B cell (primary cell): ENCODE data around the gene PIGC. TPM values are rescaled to one million over a fixed set of nuclear protein-coding genes. Genes with fewer than 3 reads are reported as not detected.

ENCODE experiments used
- ATAC-seq: fragments of 200-7000 bp; cut with Tn5 transposase; one replicate; pipeline ENCODE4 v1.10.0; 2021; ENCODE audit warnings: low read depth, mild to moderate bottlenecking, moderate number of reproducible peaks, moderate library complexity
- CTCF ChIA-PET: fragments of 350-600 bp; sonication (Branson Sonifier 250); formaldehyde crosslinking; loops from one replicate; lab custom pipeline; 2021; ENCODE audit warnings: antibody characterized with exemption, inconsistent platforms; lab: Charles Lee
- POLR2A ChIA-PET: fragments of 350-600 bp; sonication (Branson Sonifier 250); formaldehyde crosslinking; loops from one replicate; lab custom pipeline; 2021; ENCODE audit warnings: antibody characterized with exemption; lab: Charles Lee
- DNase-seq: peaks from one replicate; pipeline ENCODE4 v3.0.0; 2013
- H2AFZ ChIP-seq: 2 replicates; pipeline ENCODE4 v1.6.1; 2012; ENCODE audit warnings: mild to moderate bottlenecking, low read depth, low read length; ENCODE audit not compliant: insufficient read depth, poor library complexity, severe bottlenecking
- H3K27ac ChIP-seq, 2 donors: 1 replicate in 1 of 2; 2 replicates in 1 of 2; pipeline ENCODE4 v1.5.1; 2012 to 2013; ENCODE audit warnings: low read length in 2 of 2, mild to moderate bottlenecking in 2 of 2, moderate library complexity in 1 of 2
- H3K27me3 ChIP-seq, 4 experiments: fragments of 200-600 bp in 1 of 4; sonication (generic) in 1 of 4; replicated peaks in 1 of 4; 1 replicate in 2 of 4; 2 replicates in 2 of 4; pipeline versions ENCODE4 v1.6.1 to v1.7.0; 2013 to 2016; ENCODE audit warnings: low read length in 3 of 4, mild to moderate bottlenecking in 2 of 4, mixed read lengths in 1 of 4, moderate library complexity in 1 of 4; ENCODE audit not compliant: insufficient read depth in 4 of 4, control insufficient read depth in 3 of 4; ENCODE audit errors: control extremely low read depth in 1 of 4
- H3K36me3 ChIP-seq, 2 experiments: replicated peaks in 1 of 2; 1 replicate in 1 of 2; 2 replicates in 1 of 2; pipeline versions ENCODE4 v1.6.1 to v1.7.1; 2013; ENCODE audit warnings: low read length in 1 of 2; ENCODE audit not compliant: insufficient read depth in 2 of 2, control insufficient read depth in 1 of 2; ENCODE audit errors: control extremely low read depth in 1 of 2, extremely low read depth in 1 of 2
- H3K4me1 ChIP-seq, 2 donors: fragments of 200-600 bp in 1 of 2; sonication (generic) in 1 of 2; 1 replicate in 1 of 2; 2 replicates in 1 of 2; pipeline versions ENCODE4 v1.5.1 to v1.6.1; 2013 to 2017; ENCODE audit warnings: low read length in 2 of 2; ENCODE audit not compliant: control insufficient read depth in 2 of 2, insufficient read depth in 2 of 2
- H3K4me2 ChIP-seq: replicated peaks from 2 replicates; pipeline ENCODE3; 2012; ENCODE audit warnings: mild to moderate bottlenecking, low read depth, low read length; ENCODE audit not compliant: poor library complexity, severe bottlenecking
- H3K4me3 ChIP-seq, 5 experiments: fragments of 200-600 bp in 1 of 5; sonication (generic) in 1 of 5; 1 replicate in 3 of 5; 2 replicates in 2 of 5; pipeline versions ENCODE4 v1.5.1 to v1.7.0; 2011 to 2016; ENCODE audit warnings: low read length in 4 of 5, mild to moderate bottlenecking in 4 of 5, low read depth in 2 of 5, control low read depth in 1 of 5, moderate library complexity in 1 of 5; ENCODE audit not compliant: insufficient read depth in 1 of 5; ENCODE audit errors: control extremely low read depth in 1 of 5, extremely low read depth in 1 of 5
- H3K79me2 ChIP-seq: fragments of 200-600 bp; sonication (generic); one replicate; pipeline ENCODE4 v1.6.0; 2016; ENCODE audit warnings: low read length; ENCODE audit not compliant: control insufficient read depth, insufficient read depth
- H3K9ac ChIP-seq: fragments of 200-600 bp; sonication (generic); 2 replicates; pipeline ENCODE4 v1.6.1; 2017; ENCODE audit warnings: mild to moderate bottlenecking, low read length, moderate library complexity
- H3K9me3 ChIP-seq, 3 donors: one replicate each; pipeline versions ENCODE4 v1.6.1 to v1.7.1; 2013; ENCODE audit warnings: low read length in 2 of 3; ENCODE audit not compliant: control insufficient read depth in 2 of 3, insufficient read depth in 1 of 3; ENCODE audit errors: control extremely low read depth in 1 of 3
- H4K20me1 ChIP-seq: 2 replicates; pipeline ENCODE4 v1.6.0; 2012; ENCODE audit warnings: mild to moderate bottlenecking, low read length; ENCODE audit not compliant: insufficient read depth, control insufficient read depth, poor library complexity, severe bottlenecking
- H3K27ac Mint-ChIP-seq: one replicate; pipeline ENCODE4 v1.8.0; 2021; ENCODE audit warnings: mixed read lengths
- H3K27me3 Mint-ChIP-seq: one replicate; pipeline ENCODE4 v1.8.0; 2021; ENCODE audit warnings: mixed read lengths
- H3K4me1 Mint-ChIP-seq: one replicate; pipeline ENCODE4 v1.8.0; 2021; ENCODE audit warnings: mixed read lengths
- H3K4me3 Mint-ChIP-seq: one replicate; pipeline ENCODE4 v1.8.0; 2021; ENCODE audit warnings: mixed read lengths
- H3K9me3 Mint-ChIP-seq: one replicate; pipeline ENCODE4 v1.8.0; 2022; ENCODE audit warnings: mixed read lengths; ENCODE audit not compliant: insufficient read depth
- CTCF ChIP-seq: fragments of 200-600 bp; IDR thresholded peaks from one replicate; pipeline ENCODE4 v1.8.0; 2022; ENCODE audit warnings: antibody characterized with exemption, mild to moderate bottlenecking
- EZH2 ChIP-seq: IDR thresholded peaks from 2 replicates; pipeline ENCODE4 v1.6.1; 2012; ENCODE audit warnings: borderline replicate concordance, low read depth, mild to moderate bottlenecking, moderate library complexity, low read length; ENCODE audit not compliant: insufficient read depth, poor library complexity, severe bottlenecking
- WGBS: methylation state at CpG from one replicate; pipeline ENCODE4 v1.1.5; 2013; ENCODE audit warnings: missing lambda C conversion rate; ENCODE audit not compliant: insufficient coverage; 5-methylcytosine and 5-hydroxymethylcytosine counted together
- intact Hi-C: fragments of 100-400 bp; cut with micrococcal nuclease; formaldehyde crosslinking; loops from one replicate; pipeline ENCODE4 v1.10.0; 2022
- polyA plus RNA-seq: library from polyadenylated mRNA; depleted of rRNA; stranded (reverse); fragments of >200 nt; gene quantifications from 2 replicates; pipeline ENCODE4 v1.2.3, GENCODE V29; 2012
- total RNA-seq, 2 donors: library from RNA; stranded (reverse); fragments of 120-200 nt in 1 of 2; gene quantifications; 1 replicate in 1 of 2; 2 replicates in 1 of 2; pipeline versions ENCODE4 v1.2.3 to v1.2.4, GENCODE V29; 2013 to 2022

The PIGC gene
- total and polyA plus RNA-seq, 2 donors (not counting 1 experiment from before 2014, with no cell fraction given), result 16.2 to 28.8 TPM

GRCh38 chr1:172473302-172473701, 29.4 kb upstream of the PIGC start:
- no peak overlapping the region for H2AFZ ChIP-seq
- TF ChIP-seq CTCF, result no peak
- no peak for TF ChIP-seq EZH2
- 25% methylated on average over 2 of the region's 3 CpGs for WGBS
- H3K4me3 ChIP-seq, result no peak overlapping the region
- peaks cover 0 to 4% (median 0%) of the 10 kb centered on the region in 4 experiments for H3K27me3 ChIP-seq
- H3K27ac ChIP-seq, result no peak overlapping the region
- no peaks in the 10 kb centered on the region for H3K4me1 Mint-ChIP-seq
- H3K36me3 ChIP-seq, result no peaks in the 10 kb centered on the region
- no peaks in the 10 kb centered on the region for H3K9me3 Mint-ChIP-seq
- H3K9ac ChIP-seq, result no peak overlapping the region
- no peak overlapping the region for H3K4me2 ChIP-seq
- DNase-seq (no peak), ATAC-seq (no peak)
- no peak overlapping the region for H3K27ac Mint-ChIP-seq
- no peaks in the 10 kb centered on the region for H3K9me3 ChIP-seq
- H3K4me3 Mint-ChIP-seq, result no peak overlapping the region
- intact Hi-C loops, result no loop called here
- H3K79me2 ChIP-seq, result no peaks in the 10 kb centered on the region
- peaks cover 10% of the 10 kb centered on the region for H3K27me3 Mint-ChIP-seq
- H4K20me1 ChIP-seq, result no peaks in the 10 kb centered on the region
- ChIA-PET POLR2A (no interaction called here), CTCF (interaction anchor here (0.5 kb wide), 1 partner anchor 679 kb away, joined by 3 read pairs; no protein-coding TSS in a partner anchor)
- H3K4me1 ChIP-seq, result no peaks in the 10 kb centered on the region

- Histone ChIP-seq H3K36me3 (no peaks in the 10 kb centered on the region), H3K27me3 (peaks cover 0 to 4% (median 0%) of the 10 kb centered on the region in 4 experiments), H4K20me1 (no peaks in the 10 kb centered on the region), H2AFZ (no peak overlapping the region), H3K9ac (no peak overlapping the region), H3K27ac (no peak overlapping the region), H3K4me2 (no peak overlapping the region), H3K79me2 (no peaks in the 10 kb centered on the region), H3K4me3 (no peak overlapping the region), H3K9me3 (no peaks in the 10 kb centered on the region), H3K4me1 (no peaks in the 10 kb centered on the region)
- ATAC-seq, result no peak
- ChIA-PET POLR2A (no interaction called here), CTCF (interaction anchor here (0.6 kb wide), 1 partner anchor 38 kb away, joined by 3 read pairs; no protein-coding TSS in a partner anchor)
- no peaks in the 10 kb centered on the region for H3K4me1 Mint-ChIP-seq
- H3K27ac Mint-ChIP-seq, result no peak overlapping the region
- 50% methylated on average over 1 of the region's 1 CpG for WGBS
- no peak for TF ChIP-seq EZH2
- no peak for TF ChIP-seq CTCF
- no peak for DNase-seq
- peaks cover 10% of the 10 kb centered on the region for H3K27me3 Mint-ChIP-seq
- no peak overlapping the region for H3K4me3 Mint-ChIP-seq
- H3K9me3 Mint-ChIP-seq, result no peaks in the 10 kb centered on the region
- intact Hi-C loops, result no loop called here
Observed at GRCh38 chr1:172472495-172472894, 28.6 kb upstream of the PIGC start.
